Cardiac muscle cell (in vitro differentiated cells and primary cell): Measurements from ENCODE around the gene TIMP2. TPM values are rescaled to one million over a fixed set of nuclear protein-coding genes. Genes with fewer than 3 reads are reported as not detected.

Source experiments
- DNase-seq, 2 donors: peaks; one replicate each; pipeline versions ENCODE4 v3.0.0 to v3.0.0-alpha.2; 2010 to 2017; ENCODE audit warnings: low read depth in 1 of 2, low spot score in 1 of 2
- H3K27ac ChIP-seq: fragments of 200-600 bp; sonication (generic); 2 replicates; pipeline ENCODE4 v1.5.1; 2016
- H3K27me3 ChIP-seq: fragments of 200-600 bp; sonication (generic); 2 replicates; pipeline ENCODE4 v1.6.0; 2016; ENCODE audit warnings: control low read depth
- H3K36me3 ChIP-seq: fragments of 200-600 bp; sonication (generic); 2 replicates; pipeline ENCODE4 v1.5.1; 2016; ENCODE audit warnings: control low read depth
- H3K4me1 ChIP-seq: fragments of 200-600 bp; sonication (generic); 2 replicates; pipeline ENCODE4 v1.8.1; 2017; ENCODE audit warnings: low read depth, mild to moderate bottlenecking, mixed run types
- H3K4me3 ChIP-seq: fragments of 200-600 bp; sonication (generic); 2 replicates; pipeline ENCODE4 v1.5.1; 2016; ENCODE audit warnings: mild to moderate bottlenecking
- H3K9me3 ChIP-seq: fragments of 200-600 bp; sonication (generic); 2 replicates; pipeline ENCODE4 v1.5.1; 2017; ENCODE audit warnings: low read depth, mild to moderate bottlenecking, control low read depth
- polyA plus RNA-seq: library from polyadenylated mRNA; unstranded; fragments of >200 nt; fragmentation: Nextera tagmentation; extraction: Ambion mirVana; gene quantifications from 2 replicates; pipeline ENCODE4 v1.2.1, GENCODE V29; 2016
- total RNA-seq: library from RNA; depleted of rRNA; stranded (reverse); fragments of >200 nt; gene quantifications from 2 replicates; pipeline ENCODE4 v1.2.3, GENCODE V29; 2016
- TF ChIP-seq, protein P1 (sequence below): IDR thresholded peaks from 2 replicates; pipeline ENCODE4 v1.5.1; 2012; ENCODE audit warnings: low read depth, mild to moderate bottlenecking, low read length

TIMP2 gene
- total and polyA plus RNA-seq, 2 experiments from 2014 or later: 5.9 to 25.8 TPM

GRCh38 chr17:78919861-78920450 is 5.2 kb downstream of the TIMP2 start:
- no peak for DNase-seq

GRCh38 chr17:78918979-78919378 is 6.2 kb downstream of the TIMP2 start:
- H3K27ac ChIP-seq: no peak overlapping the region
- no peaks in the 10 kb centered on the region for H3K9me3 ChIP-seq
- no peaks in the 10 kb centered on the region for H3K36me3 ChIP-seq
- peaks cover 3% of the 10 kb centered on the region for H3K4me1 ChIP-seq
- TF ChIP-seq, protein P1, sequence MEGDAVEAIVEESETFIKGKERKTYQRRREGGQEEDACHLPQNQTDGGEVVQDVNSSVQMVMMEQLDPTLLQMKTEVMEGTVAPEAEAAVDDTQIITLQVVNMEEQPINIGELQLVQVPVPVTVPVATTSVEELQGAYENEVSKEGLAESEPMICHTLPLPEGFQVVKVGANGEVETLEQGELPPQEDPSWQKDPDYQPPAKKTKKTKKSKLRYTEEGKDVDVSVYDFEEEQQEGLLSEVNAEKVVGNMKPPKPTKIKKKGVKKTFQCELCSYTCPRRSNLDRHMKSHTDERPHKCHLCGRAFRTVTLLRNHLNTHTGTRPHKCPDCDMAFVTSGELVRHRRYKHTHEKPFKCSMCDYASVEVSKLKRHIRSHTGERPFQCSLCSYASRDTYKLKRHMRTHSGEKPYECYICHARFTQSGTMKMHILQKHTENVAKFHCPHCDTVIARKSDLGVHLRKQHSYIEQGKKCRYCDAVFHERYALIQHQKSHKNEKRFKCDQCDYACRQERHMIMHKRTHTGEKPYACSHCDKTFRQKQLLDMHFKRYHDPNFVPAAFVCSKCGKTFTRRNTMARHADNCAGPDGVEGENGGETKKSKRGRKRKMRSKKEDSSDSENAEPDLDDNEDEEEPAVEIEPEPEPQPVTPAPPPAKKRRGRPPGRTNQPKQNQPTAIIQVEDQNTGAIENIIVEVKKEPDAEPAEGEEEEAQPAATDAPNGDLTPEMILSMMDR: no peak
- H3K4me3 ChIP-seq: no peak overlapping the region
- no peaks in the 10 kb centered on the region for H3K27me3 ChIP-seq
- no peak for DNase-seq

More at GRCh38 chr17:78919861-78920450, 5.2 kb downstream of the TIMP2 start:
- no peak overlapping the region for H3K4me3 ChIP-seq
- H3K36me3 ChIP-seq: no peaks in the 10 kb centered on the region
- no peaks in the 10 kb centered on the region for H3K9me3 ChIP-seq
- H3K4me1 ChIP-seq: peaks cover 6% of the 10 kb centered on the region
- no peaks in the 10 kb centered on the region for H3K27me3 ChIP-seq
- no peak overlapping the region for H3K27ac ChIP-seq
- TF ChIP-seq, protein P1: no peak

DNA sequence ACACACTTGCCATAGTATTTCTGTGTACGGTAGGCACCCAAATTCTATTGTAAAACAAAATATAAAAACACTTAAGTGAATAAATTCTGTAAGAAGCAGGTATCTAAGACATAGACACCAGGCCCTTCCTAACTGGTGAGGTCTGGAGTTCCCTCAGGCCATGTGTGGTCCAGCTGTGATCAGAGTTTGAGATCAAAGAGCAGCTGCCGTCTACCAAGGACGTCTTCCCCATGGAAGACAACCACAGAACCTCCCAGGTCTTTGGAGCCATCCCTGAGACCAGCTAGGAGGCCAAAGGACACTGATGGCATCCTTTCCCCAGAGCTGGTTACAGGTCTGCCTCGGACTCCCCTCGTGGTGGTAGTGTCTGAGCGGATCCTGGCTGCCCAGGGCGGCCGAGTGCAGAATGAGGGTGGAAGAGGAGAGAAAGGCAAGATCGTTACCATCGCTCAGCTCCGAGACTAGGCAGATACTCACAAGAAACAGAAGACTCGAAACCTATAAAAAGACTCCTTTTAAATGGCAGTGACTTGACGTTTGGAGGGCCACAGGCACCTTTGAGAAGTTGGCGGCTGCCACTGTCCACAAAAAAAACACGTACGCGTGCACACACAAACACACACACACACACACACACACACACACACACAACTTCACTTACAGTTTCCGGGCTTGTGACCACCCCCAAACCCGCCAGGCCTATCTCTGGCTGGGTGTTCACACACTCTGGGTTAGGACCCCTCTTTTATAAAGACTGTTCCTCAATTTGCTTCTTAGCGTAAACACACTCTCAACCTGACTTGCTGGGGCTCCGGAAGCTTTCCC is 7.5 kb downstream of the TIMP2 start:
- no peak for DNase-seq
- Histone ChIP-seq H3K36me3 (no peaks in the 10 kb centered on the region), H3K4me1 (no peaks in the 10 kb centered on the region), H3K4me3 (no peak overlapping the region), H3K9me3 (no peaks in the 10 kb centered on the region), H3K27me3 (no peaks in the 10 kb centered on the region), H3K27ac (no peak overlapping the region)
- TF ChIP-seq, protein P1: no peak

DNA sequence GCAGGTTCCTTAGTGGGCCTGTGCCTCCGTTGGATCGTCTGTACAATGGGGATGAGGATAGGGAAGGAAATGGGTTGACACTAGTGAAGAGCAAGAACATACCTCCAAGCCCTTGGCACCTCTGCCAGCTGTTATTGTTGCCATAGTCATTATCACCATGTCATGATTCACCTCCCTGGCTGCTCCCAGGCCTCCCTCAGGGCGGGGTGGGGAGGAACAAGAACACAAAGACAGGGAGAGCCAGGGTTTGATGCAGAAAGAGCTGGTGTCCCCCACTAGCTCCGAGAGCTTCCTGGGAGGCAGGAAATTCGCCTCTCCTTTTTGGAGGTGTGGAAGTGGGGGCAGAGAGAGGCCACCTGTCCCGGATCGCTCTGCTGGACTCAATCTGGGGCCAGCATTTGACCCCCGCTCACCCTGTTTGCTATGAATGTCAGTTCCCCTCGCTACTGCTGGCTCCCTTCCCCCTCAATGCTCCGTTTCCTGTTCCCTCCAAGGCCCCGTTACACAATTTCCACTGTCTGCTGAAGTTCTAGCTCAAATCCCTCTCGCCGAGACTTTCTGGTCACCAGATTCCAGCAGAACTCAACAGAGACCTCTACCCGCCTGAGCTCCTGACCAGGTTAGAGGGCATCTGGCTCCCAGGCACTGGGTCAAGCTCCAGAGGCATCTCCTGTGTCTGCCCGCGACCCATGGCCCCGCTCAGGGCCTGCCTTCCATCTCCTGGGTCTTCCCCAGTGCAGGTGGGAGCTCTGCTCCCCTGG is 9.1 kb downstream of the TIMP2 start:
- peak in 1 of 2 donors; percentile 82 for DNase-seq
- TF ChIP-seq, protein P1: no peak
- Histone ChIP-seq H3K36me3 (no peaks in the 10 kb centered on the region), H3K27ac (no peak overlapping the region), H3K4me1 (no peaks in the 10 kb centered on the region), H3K27me3 (no peaks in the 10 kb centered on the region), H3K4me3 (no peak overlapping the region), H3K9me3 (no peaks in the 10 kb centered on the region)

GRCh38 chr17:78913115-78913514 is 12.1 kb downstream of the TIMP2 start:
- H3K27ac ChIP-seq: no peak overlapping the region

More at GRCh38 chr17:78913115-78913514, 12.1 kb downstream of the TIMP2 start:
- no peak for DNase-seq
- no peak overlapping the region for H3K4me3 ChIP-seq
- TF ChIP-seq, protein P1: no peak
- no peaks in the 10 kb centered on the region for H3K36me3 ChIP-seq
- no peaks in the 10 kb centered on the region for H3K27me3 ChIP-seq
- no peaks in the 10 kb centered on the region for H3K9me3 ChIP-seq
- no peaks in the 10 kb centered on the region for H3K4me1 ChIP-seq
